Natural killer cell treated with Interleukin-12 subunit alpha and Interleukin-12 subunit beta and Interleukin-15 and Interleukin-18, amount 100 ng/mL, for 72 hours (primary cell): ENCODE measurements around the gene ATG101. TPM values are rescaled to one million over a fixed set of nuclear protein-coding genes. Genes with fewer than 3 reads are reported as not detected.

Experiments
- ATAC-seq, 2 donors: fragments of 150-1000 bp; cut with Tn5 transposase in 1 of 2; sonication (Bioruptor Pico), chemical (Tn5 transposase) in 1 of 2; 2 replicates each; pipeline ENCODE4 v1.10.0; 2021
- DNase-seq: peaks from one replicate; pipeline ENCODE4 v3.0.0; 2022; ENCODE audit warnings: low spot score
- H3K27ac Mint-ChIP-seq, 2 donors: 1 replicate in 1 of 2; 2 replicates in 1 of 2; pipeline ENCODE4 v1.8.0; 2022; ENCODE audit warnings: mixed read lengths in 2 of 2, mild to moderate bottlenecking in 1 of 2, moderate library complexity in 1 of 2
- H3K27me3 Mint-ChIP-seq, 2 donors: 1 replicate in 1 of 2; 2 replicates in 1 of 2; pipeline ENCODE4 v1.8.0; 2022; ENCODE audit warnings: mixed read lengths in 2 of 2
- H3K36me3 Mint-ChIP-seq: one replicate; pipeline ENCODE4 v1.8.0; 2022; ENCODE audit warnings: mixed read lengths
- H3K4me1 Mint-ChIP-seq, 2 donors: 1 replicate in 1 of 2; 2 replicates in 1 of 2; pipeline ENCODE4 v1.8.0; 2022; ENCODE audit warnings: low read depth in 2 of 2, mixed read lengths in 2 of 2, mild to moderate bottlenecking in 1 of 2
- H3K4me3 Mint-ChIP-seq: one replicate; pipeline ENCODE4 v1.8.0; 2022; ENCODE audit warnings: mixed read lengths
- H3K9me3 Mint-ChIP-seq: 2 replicates; pipeline ENCODE4 v1.8.0; 2022; ENCODE audit warnings: mixed read lengths
- total RNA-seq, 2 donors: library from RNA; stranded (reverse); gene quantifications; one replicate each; pipeline ENCODE4 v1.2.3, GENCODE V29; 2022

Gene ATG101
- total RNA-seq, 2 donors from 2014 or later = 43.1 to 55.1 TPM

GRCh38 chr12:52083638-52083996 lies 13.8 kb downstream of the ATG101 start:
- H3K27ac Mint-ChIP-seq = no peak overlapping the region

GRCh38 chr12:52084491-52085231 lies 14.9 kb downstream of the ATG101 start:
- Mint-ChIP-seq H3K27ac (no peak overlapping the region), H3K4me3 (no peak overlapping the region), H3K27me3 (peaks cover 14 to 23% of the 10 kb centered on the region in 2 donors), H3K9me3 (no peaks in the 10 kb centered on the region), H3K36me3 (no peaks in the 10 kb centered on the region), H3K4me1 (peaks cover 0 to 4% of the 10 kb centered on the region in 2 donors)
- ATAC-seq (no peak), DNase-seq (no peak)

More at GRCh38 chr12:52083638-52083996, 13.8 kb downstream of the ATG101 start:
- DNase-seq = no peak
- ATAC-seq = no peak
- H3K4me1 Mint-ChIP-seq = peaks cover 0 to 4% of the 10 kb centered on the region in 2 donors
- peaks cover 10 to 15% of the 10 kb centered on the region in 2 donors for H3K27me3 Mint-ChIP-seq
- H3K9me3 Mint-ChIP-seq = no peaks in the 10 kb centered on the region
- H3K4me3 Mint-ChIP-seq = no peak overlapping the region
- H3K36me3 Mint-ChIP-seq = no peaks in the 10 kb centered on the region

- Mint-ChIP-seq H3K9me3 (no peaks in the 10 kb centered on the region), H3K36me3 (no peaks in the 10 kb centered on the region), H3K27me3 (peaks cover 17 to 29% of the 10 kb centered on the region in 2 donors), H3K27ac (no peak overlapping the region), H3K4me1 (peaks cover 0 to 4% of the 10 kb centered on the region in 2 donors), H3K4me3 (no peak overlapping the region)
- ATAC-seq (no peak), DNase-seq (no peak)
Observed at GRCh38 chr12:52085682-52086180, 16.0 kb downstream of the ATG101 start.

- ATAC-seq (no peak), DNase-seq (no peak)
- H3K36me3 Mint-ChIP-seq = no peaks in the 10 kb centered on the region
- H3K27me3 Mint-ChIP-seq = peaks cover 21 to 33% of the 10 kb centered on the region in 2 donors
- H3K4me1 Mint-ChIP-seq = peaks cover 0 to 4% of the 10 kb centered on the region in 2 donors
- H3K27ac Mint-ChIP-seq = no peak overlapping the region
- H3K9me3 Mint-ChIP-seq = no peaks in the 10 kb centered on the region
- no peak overlapping the region for H3K4me3 Mint-ChIP-seq
Observed at GRCh38 chr12:52086366-52086765, 16.6 kb downstream of the ATG101 start.

- Mint-ChIP-seq H3K27me3 (peaks cover 24 to 37% of the 10 kb centered on the region in 2 donors), H3K36me3 (no peaks in the 10 kb centered on the region), H3K4me3 (no peak overlapping the region), H3K4me1 (peaks cover 0 to 4% of the 10 kb centered on the region in 2 donors), H3K9me3 (no peaks in the 10 kb centered on the region), H3K27ac (no peak overlapping the region)
- DNase-seq = no peak
- no peak for ATAC-seq
Observed at GRCh38 chr12:52086944-52087835, 17.4 kb downstream of the ATG101 start.

- H3K4me1 Mint-ChIP-seq = peaks cover 0 to 4% of the 10 kb centered on the region in 2 donors
- no peak for DNase-seq
- ATAC-seq = no peak
- no peak overlapping the region for H3K4me3 Mint-ChIP-seq
- H3K27me3 Mint-ChIP-seq = peaks cover 24 to 37% of the 10 kb centered on the region in 2 donors
- H3K36me3 Mint-ChIP-seq = no peaks in the 10 kb centered on the region
- H3K27ac Mint-ChIP-seq = no peak overlapping the region
- H3K9me3 Mint-ChIP-seq = no peaks in the 10 kb centered on the region
Observed at GRCh38 chr12:52087961-52088820, 18.4 kb downstream of the ATG101 start.

- H3K27me3 Mint-ChIP-seq = peaks cover 24 to 37% of the 10 kb centered on the region in 2 donors
- no peaks in the 10 kb centered on the region for H3K9me3 Mint-ChIP-seq
- H3K4me1 Mint-ChIP-seq = no peaks in the 10 kb centered on the region
- ATAC-seq (no peak), DNase-seq (no peak)
- no peaks in the 10 kb centered on the region for H3K36me3 Mint-ChIP-seq
- H3K4me3 Mint-ChIP-seq = no peak overlapping the region
- H3K27ac Mint-ChIP-seq = no peak overlapping the region
Observed at GRCh38 chr12:52089491-52089890, 19.7 kb downstream of the ATG101 start.

- Mint-ChIP-seq H3K4me1 (no peaks in the 10 kb centered on the region), H3K27ac (no peak overlapping the region), H3K27me3 (peaks cover 29 to 37% of the 10 kb centered on the region in 2 donors), H3K4me3 (no peak overlapping the region), H3K36me3 (no peaks in the 10 kb centered on the region), H3K9me3 (no peaks in the 10 kb centered on the region)
- no peak for DNase-seq
- ATAC-seq = no peak
Observed at GRCh38 chr12:52090291-52090690, 20.5 kb downstream of the ATG101 start.

- no peaks in the 10 kb centered on the region for H3K36me3 Mint-ChIP-seq
- no peaks in the 10 kb centered on the region for H3K4me1 Mint-ChIP-seq
- ATAC-seq (no peak), DNase-seq (no peak)
- peaks cover 35 to 37% of the 10 kb centered on the region in 2 donors for H3K27me3 Mint-ChIP-seq
- no peak overlapping the region for H3K4me3 Mint-ChIP-seq
- H3K27ac Mint-ChIP-seq = no peak overlapping the region
- no peaks in the 10 kb centered on the region for H3K9me3 Mint-ChIP-seq
Observed at GRCh38 chr12:52091061-52091460, 21.3 kb downstream of the ATG101 start.

GRCh38 chr12:52091869-52092268 lies 22.1 kb downstream of the ATG101 start:
- Mint-ChIP-seq H3K4me3 (no peak overlapping the region), H3K27ac (no peak overlapping the region), H3K4me1 (no peaks in the 10 kb centered on the region), H3K36me3 (no peaks in the 10 kb centered on the region), H3K9me3 (no peaks in the 10 kb centered on the region), H3K27me3 (peaks cover 35 to 37% of the 10 kb centered on the region in 2 donors)
- DNase-seq (no peak), ATAC-seq (no peak)

GRCh38 chr12:52093346-52093745 lies 23.6 kb downstream of the ATG101 start:
- Mint-ChIP-seq H3K36me3 (no peaks in the 10 kb centered on the region), H3K27ac (no peak overlapping the region), H3K27me3 (peaks cover 24 to 29% of the 10 kb centered on the region in 2 donors), H3K4me3 (no peak overlapping the region), H3K9me3 (no peaks in the 10 kb centered on the region), H3K4me1 (no peaks in the 10 kb centered on the region)
- DNase-seq (no peak), ATAC-seq (no peak)

GRCh38 chr12:52096332-52097044 lies 26.7 kb downstream of the ATG101 start:
- H3K4me3 Mint-ChIP-seq = no peak overlapping the region
- H3K9me3 Mint-ChIP-seq = no peaks in the 10 kb centered on the region
- DNase-seq (no peak), ATAC-seq (no peak)
- H3K4me1 Mint-ChIP-seq = no peaks in the 10 kb centered on the region
- H3K27me3 Mint-ChIP-seq = peaks cover 13 to 29% of the 10 kb centered on the region in 2 donors
- H3K36me3 Mint-ChIP-seq = no peaks in the 10 kb centered on the region
- no peak overlapping the region for H3K27ac Mint-ChIP-seq
